Peyer's patch (tissue), 4 donors: ENCODE measurements around the gene AP3D1. TPM values are rescaled to one million over a fixed set of nuclear protein-coding genes. Genes with fewer than 3 reads are reported as not detected.
A peak's percentile ranks its signal among the peaks of the same experiment; 100 is the strongest.

Experiments used
- DNase-seq, 3 donors: peaks; one replicate each; pipeline ENCODE4 v3.0.0-alpha.2; 2017 to 2019
- H3K27ac ChIP-seq, 4 donors: fragments of 200-600 bp; sonication (generic); one replicate each; pipeline ENCODE4 v1.5.1; 2016 to 2019
- H3K27me3 ChIP-seq, 2 donors: fragments of 200-600 bp; sonication (generic); one replicate each; pipeline ENCODE4 v1.5.1; 2019
- H3K36me3 ChIP-seq, 3 donors: fragments of 200-600 bp; sonication (generic); one replicate each; pipeline ENCODE4 v1.5.1; 2016 to 2019
- H3K4me1 ChIP-seq, 4 donors: fragments of 200-600 bp; sonication (generic); one replicate each; pipeline ENCODE4 v1.5.1; 2016 to 2019
- H3K4me3 ChIP-seq, 4 donors: fragments of 200-600 bp; sonication (generic); 1 replicate in 3 of 4; 2 replicates in 1 of 4; pipeline ENCODE4 v1.5.1; 2016 to 2019; ENCODE audit warnings: mild to moderate bottlenecking in 1 of 4
- H3K9me3 ChIP-seq, 4 donors: fragments of 200-600 bp; sonication (generic); one replicate each; pipeline ENCODE4 v1.5.1; 2016 to 2019; ENCODE audit warnings: mild to moderate bottlenecking in 1 of 4
- POLR2A ChIP-seq, 2 donors: fragments of 450-650 bp; IDR thresholded peaks; one replicate each; pipeline ENCODE4 v1.5.1; 2017; ENCODE audit warnings: antibody characterized with exemption in 2 of 2, mild to moderate bottlenecking in 2 of 2, moderate library complexity in 2 of 2
- total RNA-seq, 4 donors: library from RNA; depleted of rRNA; stranded (reverse); fragments of >200 nt; gene quantifications; one replicate each; pipeline ENCODE4 v1.1.0, GENCODE V29; 2016
- TF ChIP-seq, protein P1 (sequence below), 6 experiments: fragments of 450-650 bp in 4 of 6; fragments of 200-600 bp in 2 of 6; sonication (generic) in 1 of 6; IDR thresholded peaks; one replicate each; pipeline ENCODE4 v1.5.1; 2017 to 2019; ENCODE audit warnings: antibody characterized with exemption in 6 of 6, mild to moderate bottlenecking in 3 of 6, moderate library complexity in 1 of 6

Gene AP3D1
- total RNA-seq, 4 donors from 2014 or later: 104 to 136 (median 122) TPM

DNA sequence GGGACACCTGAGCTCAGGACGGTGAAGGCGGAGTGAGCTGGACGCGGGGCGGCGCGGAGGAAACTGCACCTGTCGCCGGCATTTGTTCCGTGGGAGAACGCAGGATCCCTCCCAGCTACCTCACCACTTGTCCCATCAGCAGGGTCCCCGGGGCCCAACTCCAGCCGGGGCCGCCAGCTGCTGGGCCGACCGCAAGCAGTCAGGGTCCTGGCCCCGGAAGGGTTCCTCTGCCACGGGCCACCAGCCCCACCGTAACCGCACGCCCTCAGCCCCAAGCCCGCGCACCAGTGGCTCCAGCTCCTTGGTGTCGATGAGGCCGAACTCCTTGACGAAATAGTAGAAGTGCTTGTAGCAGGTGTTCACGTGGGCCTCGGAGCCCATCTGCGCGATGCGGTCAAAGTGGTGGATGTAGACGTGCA lies 74.8 kb downstream of the AP3D1 start:
- Histone ChIP-seq H3K27ac (peak overlapping the region in 1 of 4 donors; percentile 31), H3K4me1 (peaks cover 0 to 29% (median 3%) of the 10 kb centered on the region in 4 donors), H3K4me3 (no peak overlapping the region), H3K9me3 (no peaks in the 10 kb centered on the region), H3K36me3 (peaks cover 0 to 93% (median 0%) of the 10 kb centered on the region in 3 donors), H3K27me3 (no peaks in the 10 kb centered on the region)
- TF ChIP-seq POLR2A (IDR thresholded peaks at IDR 0.05): no peak
- TF ChIP-seq, protein P1, sequence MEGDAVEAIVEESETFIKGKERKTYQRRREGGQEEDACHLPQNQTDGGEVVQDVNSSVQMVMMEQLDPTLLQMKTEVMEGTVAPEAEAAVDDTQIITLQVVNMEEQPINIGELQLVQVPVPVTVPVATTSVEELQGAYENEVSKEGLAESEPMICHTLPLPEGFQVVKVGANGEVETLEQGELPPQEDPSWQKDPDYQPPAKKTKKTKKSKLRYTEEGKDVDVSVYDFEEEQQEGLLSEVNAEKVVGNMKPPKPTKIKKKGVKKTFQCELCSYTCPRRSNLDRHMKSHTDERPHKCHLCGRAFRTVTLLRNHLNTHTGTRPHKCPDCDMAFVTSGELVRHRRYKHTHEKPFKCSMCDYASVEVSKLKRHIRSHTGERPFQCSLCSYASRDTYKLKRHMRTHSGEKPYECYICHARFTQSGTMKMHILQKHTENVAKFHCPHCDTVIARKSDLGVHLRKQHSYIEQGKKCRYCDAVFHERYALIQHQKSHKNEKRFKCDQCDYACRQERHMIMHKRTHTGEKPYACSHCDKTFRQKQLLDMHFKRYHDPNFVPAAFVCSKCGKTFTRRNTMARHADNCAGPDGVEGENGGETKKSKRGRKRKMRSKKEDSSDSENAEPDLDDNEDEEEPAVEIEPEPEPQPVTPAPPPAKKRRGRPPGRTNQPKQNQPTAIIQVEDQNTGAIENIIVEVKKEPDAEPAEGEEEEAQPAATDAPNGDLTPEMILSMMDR (IDR thresholded peaks at IDR 0.05): no peak
- no peak for DNase-seq

GRCh38 chr19:2072757-2073551 lies 78.4 kb downstream of the AP3D1 start:
- H3K27ac ChIP-seq: peak overlapping the region in 2 of 4 donors; percentile 22 to 76
- peaks cover 0 to 21% (median 11%) of the 10 kb centered on the region in 4 donors for H3K4me1 ChIP-seq
- no peak overlapping the region for H3K4me3 ChIP-seq
- H3K36me3 ChIP-seq: peaks cover 0 to 63% (median 0%) of the 10 kb centered on the region in 3 donors
- no peaks in the 10 kb centered on the region for H3K9me3 ChIP-seq
- DNase-seq: no peak
- TF ChIP-seq POLR2A (IDR thresholded peaks at IDR 0.05): no peak
- TF ChIP-seq, protein P1 (IDR thresholded peaks at IDR 0.05): no peak
- no peaks in the 10 kb centered on the region for H3K27me3 ChIP-seq

DNA sequence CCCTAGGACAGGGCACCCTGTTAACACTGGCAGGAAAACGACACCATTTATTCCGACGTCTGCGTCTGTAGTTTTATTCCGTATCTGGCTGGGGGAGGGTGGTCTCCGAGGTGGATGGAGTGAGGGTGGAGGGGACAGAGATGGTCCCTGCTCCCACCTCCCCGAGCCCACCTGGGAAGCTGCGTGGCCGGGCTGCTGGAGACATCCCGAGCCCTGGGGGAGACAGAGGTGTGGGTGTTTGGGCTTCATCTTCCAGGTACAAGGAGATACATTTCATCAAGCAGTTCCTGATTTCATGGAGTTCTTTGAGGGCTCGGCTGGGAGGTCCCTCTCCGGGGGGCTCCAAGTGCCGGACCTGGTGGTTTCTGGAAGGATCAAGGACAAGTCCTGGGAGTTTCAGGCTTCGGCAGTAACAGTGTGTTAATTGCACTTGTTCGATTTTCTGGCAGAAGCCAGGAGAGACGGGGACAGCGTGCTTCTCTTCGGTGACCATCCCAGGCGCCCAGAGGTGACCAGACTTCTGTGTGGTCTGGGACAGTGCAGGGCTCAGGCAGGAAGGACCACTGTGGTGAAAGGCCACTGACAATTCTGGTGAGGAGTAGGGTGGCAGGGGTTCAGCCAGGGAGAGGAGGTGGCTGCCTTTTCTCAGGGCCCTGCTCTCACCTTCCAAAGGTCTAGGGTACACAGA lies 80.2 kb downstream of the AP3D1 start:
- Histone ChIP-seq H3K27me3 (no peaks in the 10 kb centered on the region), H3K4me3 (no peak overlapping the region), H3K9me3 (no peaks in the 10 kb centered on the region), H3K36me3 (peaks cover 0 to 45% (median 0%) of the 10 kb centered on the region in 3 donors), H3K4me1 (peaks cover 0 to 35% (median 11%) of the 10 kb centered on the region in 4 donors), H3K27ac (peak overlapping the region in 2 of 4 donors; percentile 17 to 86)
- DNase-seq: no peak
- TF ChIP-seq, protein P1 (IDR thresholded peaks at IDR 0.05): no peak
- TF ChIP-seq POLR2A (IDR thresholded peaks at IDR 0.05): no peak

DNA sequence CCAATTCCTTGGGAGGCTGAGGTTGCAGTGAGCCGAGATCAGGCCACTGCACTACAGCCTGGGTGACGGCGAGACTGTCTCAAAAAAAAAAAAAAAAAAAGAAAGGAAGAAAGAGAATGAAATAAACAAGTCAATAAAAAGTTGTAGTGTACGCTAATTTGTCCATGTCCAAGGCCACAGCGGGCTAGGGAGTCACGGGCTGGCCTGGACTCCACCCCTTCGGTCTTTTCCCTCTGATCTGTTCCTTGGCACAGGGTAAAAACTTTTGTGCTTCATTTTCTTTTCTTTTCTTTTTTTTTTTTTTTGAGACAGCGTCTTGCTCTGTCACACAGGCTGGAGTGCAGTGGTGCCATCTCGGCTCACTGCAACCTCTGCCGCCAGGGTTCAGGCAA lies 80.9 kb downstream of the AP3D1 start:
- Histone ChIP-seq H3K9me3 (no peaks in the 10 kb centered on the region), H3K27me3 (no peaks in the 10 kb centered on the region), H3K36me3 (peaks cover 0 to 38% (median 0%) of the 10 kb centered on the region in 3 donors), H3K27ac (peak overlapping the region in 3 of 4 donors; percentile 54 to 86 (median 73)), H3K4me3 (no peak overlapping the region), H3K4me1 (peaks cover 0 to 35% (median 11%) of the 10 kb centered on the region in 4 donors)
- DNase-seq: peak in 1 of 3 donors; percentile 80
- no peak for TF ChIP-seq POLR2A (IDR thresholded peaks at IDR 0.05)
- TF ChIP-seq, protein P1 (IDR thresholded peaks at IDR 0.05): no peak

GRCh38 chr19:2064788-2065524 lies 86.4 kb downstream of the AP3D1 start:
- no peaks in the 10 kb centered on the region for H3K27me3 ChIP-seq
- DNase-seq: no peak
- TF ChIP-seq, protein P1 (IDR thresholded peaks at IDR 0.05): no peak
- no peak for TF ChIP-seq POLR2A (IDR thresholded peaks at IDR 0.05)
- peak overlapping the region; percentile 18 to 82 (median 46) for H3K27ac ChIP-seq
- no peaks in the 10 kb centered on the region for H3K36me3 ChIP-seq
- H3K9me3 ChIP-seq: no peaks in the 10 kb centered on the region
- H3K4me1 ChIP-seq: peaks cover 0 to 64% (median 19%) of the 10 kb centered on the region in 4 donors
- H3K4me3 ChIP-seq: no peak overlapping the region
